ENCODE data around the gene FAM219A.

The FAM219A gene

GRCh38 chr9:34457266-34458012 is 931 bp downstream of the FAM219A start:
- no peak for TF ChIP-seq CTCF (IDR thresholded peaks at IDR 0.05; ENCODE audit: insufficient read depth, low read depth, low read length, missing control alignments)
- DNase-seq (ENCODE audit: low read depth) = peak; percentile 74
- H3K4me3 ChIP-seq (ENCODE audit: low read length) = peak overlapping the region; percentile 74

GRCh38 chr9:34456746-34457145 is 1.6 kb downstream of the FAM219A start:
- TF ChIP-seq CTCF (IDR thresholded peaks at IDR 0.05; ENCODE audit: insufficient read depth, low read depth, low read length, missing control alignments) = no peak
- DNase-seq (ENCODE audit: low read depth) = no peak
- peak overlapping the region; percentile 74 for H3K4me3 ChIP-seq (ENCODE audit: low read length)

- no peak overlapping the region for H3K4me3 ChIP-seq (ENCODE audit: low read length)
- no peak for DNase-seq (ENCODE audit: low read depth)
- no peak for TF ChIP-seq CTCF (IDR thresholded peaks at IDR 0.05; ENCODE audit: insufficient read depth, low read depth, low read length, missing control alignments)
These were observed 2.2 kb downstream of the FAM219A start for GRCh38 chr9:34456151-34456550.

- TF ChIP-seq CTCF (IDR thresholded peaks at IDR 0.05; ENCODE audit: insufficient read depth, low read depth, low read length, missing control alignments) = peak; percentile 4
- peak; percentile 85 for DNase-seq (ENCODE audit: low read depth)
- no peak overlapping the region for H3K4me3 ChIP-seq (ENCODE audit: low read length)
These were observed 3.8 kb downstream of the FAM219A start for GRCh38 chr9:34454571-34455065.

- no peak overlapping the region for H3K4me3 ChIP-seq (ENCODE audit: low read length)
- DNase-seq (ENCODE audit: low read depth) = no peak
- no peak for TF ChIP-seq CTCF (IDR thresholded peaks at IDR 0.05; ENCODE audit: insufficient read depth, low read depth, low read length, missing control alignments)
These were observed 5.8 kb downstream of the FAM219A start for GRCh38 chr9:34452568-34452967.

- no peak for TF ChIP-seq CTCF (IDR thresholded peaks at IDR 0.05; ENCODE audit: insufficient read depth, low read depth, low read length, missing control alignments)
- H3K4me3 ChIP-seq (ENCODE audit: low read length) = no peak overlapping the region
- no peak for DNase-seq (ENCODE audit: low read depth)
These were observed 6.8 kb downstream of the FAM219A start for GRCh38 chr9:34451545-34451944.

- DNase-seq (ENCODE audit: low read depth) = no peak
- no peak for TF ChIP-seq CTCF (IDR thresholded peaks at IDR 0.05; ENCODE audit: insufficient read depth, low read depth, low read length, missing control alignments)
- H3K4me3 ChIP-seq (ENCODE audit: low read length) = no peak overlapping the region
These were observed 7.2 kb downstream of the FAM219A start for GRCh38 chr9:34451135-34451534.
